HG03025 (cell line): ENCODE results near the gene DYNLT2.
"Not testable (repeated sequence)": the region's sequence is repeated elsewhere in the genome, so short reads cannot be mapped to it uniquely, and the experiment has no call there.

Source experiments
- ATAC-seq: cut with Tn5 transposase; IDR thresholded peaks from one replicate; pipeline ENCODE4 v1.9.1; 2021; ENCODE audit warnings: mild to moderate bottlenecking, moderate library complexity; ENCODE audit not compliant: unreplicated experiment, low FRiP score

Gene DYNLT2

DNA sequence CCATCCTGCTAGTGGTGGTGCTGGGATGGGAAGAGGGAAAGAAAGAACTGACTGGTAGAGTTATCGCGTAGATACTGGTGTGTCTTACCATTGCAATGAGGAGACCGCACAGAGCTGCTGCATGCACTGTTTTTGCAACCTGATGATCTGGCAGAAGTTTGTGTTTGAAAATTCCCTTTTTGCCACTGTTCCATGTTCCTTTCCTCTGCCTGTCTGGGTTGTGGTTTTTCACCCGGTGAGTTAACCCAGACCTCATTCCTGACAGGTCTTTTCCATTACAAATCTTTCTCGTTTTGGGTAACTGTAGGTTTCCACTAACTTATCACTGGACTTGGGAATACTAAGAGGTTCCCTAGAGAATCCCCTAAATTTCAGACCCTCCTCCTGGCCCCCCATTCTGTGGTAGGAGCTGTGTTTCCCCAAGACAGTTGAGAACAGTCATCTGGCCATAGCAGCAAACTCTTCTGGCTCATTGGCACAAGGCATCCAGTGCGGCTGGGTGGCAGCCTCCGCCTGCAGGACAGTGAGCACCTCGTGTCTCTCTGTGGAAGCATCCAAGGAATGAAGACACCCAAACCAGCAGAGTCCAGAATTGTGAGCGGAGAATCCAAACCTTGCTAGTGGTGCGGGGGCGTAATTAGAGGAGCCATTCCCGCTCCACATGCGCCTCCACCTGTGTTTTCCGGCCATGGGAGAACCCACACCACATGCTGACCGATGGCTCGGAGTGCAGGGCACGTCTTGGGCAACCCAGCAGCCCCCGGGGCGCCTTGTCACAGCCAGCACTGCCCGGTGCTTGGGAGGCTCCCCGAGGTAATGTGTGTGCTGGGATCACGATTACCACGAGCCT is 32.8 kb upstream of the DYNLT2 start:
- ATAC-seq, result no peak

- ATAC-seq, result no peak
Observed at GRCh38 chr6:169783401-169783800, 32.0 kb upstream of the DYNLT2 start.

DNA sequence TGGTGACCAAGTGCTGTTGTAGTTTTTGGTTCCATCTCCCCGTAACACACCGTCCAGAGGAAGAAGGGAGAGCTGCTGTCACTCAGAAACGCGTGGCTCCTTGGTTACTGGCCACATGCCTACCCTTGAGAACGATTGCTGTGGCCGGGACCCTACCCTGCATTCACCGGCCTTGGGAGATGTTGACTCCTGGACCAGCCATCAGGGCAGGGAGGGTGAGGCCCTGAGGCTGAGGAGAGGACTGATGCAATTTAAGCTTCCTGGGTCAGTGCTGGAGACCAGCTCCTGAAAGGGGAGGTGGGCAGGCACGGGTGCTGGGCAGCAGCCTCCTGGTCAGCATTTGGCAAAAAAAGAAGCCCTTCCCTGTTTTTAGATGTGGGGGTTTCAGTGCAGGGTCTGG is 31.6 kb upstream of the DYNLT2 start:
- no peak for ATAC-seq

DNA sequence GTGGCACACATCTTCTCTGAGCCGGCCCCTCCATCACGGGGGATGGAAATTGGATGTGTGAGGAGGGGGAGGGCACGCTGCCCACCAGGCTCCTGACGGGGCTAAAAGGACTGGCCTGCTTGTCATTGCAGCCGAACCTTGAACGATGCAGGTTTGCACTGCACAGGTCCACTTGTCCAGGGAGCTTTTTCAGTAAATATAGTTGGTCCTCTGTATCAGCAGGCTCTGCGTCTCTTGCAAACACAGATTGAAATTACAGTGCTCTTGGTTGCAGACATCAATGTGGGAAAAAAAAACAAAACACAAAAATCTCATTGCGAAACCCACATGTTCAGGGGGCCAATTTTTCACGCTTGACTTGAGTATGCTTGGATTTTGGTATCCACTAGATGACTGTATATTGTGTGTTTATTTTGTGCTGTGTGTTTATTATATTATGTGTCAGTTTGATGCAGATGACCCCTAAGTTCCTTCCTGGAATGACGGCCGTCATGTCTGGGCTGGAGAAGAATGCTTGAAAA is 29.3 kb upstream of the DYNLT2 start:
- no peak for ATAC-seq

GRCh38 chr6:169779896-169780295 is 28.5 kb upstream of the DYNLT2 start:
- ATAC-seq, result no peak

- no peak for ATAC-seq
Observed at GRCh38 chr6:169779092-169779815, 27.9 kb upstream of the DYNLT2 start.

- ATAC-seq, result no peak
Observed at GRCh38 chr6:169778646-169779045, 27.3 kb upstream of the DYNLT2 start.

- no peak for ATAC-seq
Observed at GRCh38 chr6:169777896-169778295, 26.5 kb upstream of the DYNLT2 start.

DNA sequence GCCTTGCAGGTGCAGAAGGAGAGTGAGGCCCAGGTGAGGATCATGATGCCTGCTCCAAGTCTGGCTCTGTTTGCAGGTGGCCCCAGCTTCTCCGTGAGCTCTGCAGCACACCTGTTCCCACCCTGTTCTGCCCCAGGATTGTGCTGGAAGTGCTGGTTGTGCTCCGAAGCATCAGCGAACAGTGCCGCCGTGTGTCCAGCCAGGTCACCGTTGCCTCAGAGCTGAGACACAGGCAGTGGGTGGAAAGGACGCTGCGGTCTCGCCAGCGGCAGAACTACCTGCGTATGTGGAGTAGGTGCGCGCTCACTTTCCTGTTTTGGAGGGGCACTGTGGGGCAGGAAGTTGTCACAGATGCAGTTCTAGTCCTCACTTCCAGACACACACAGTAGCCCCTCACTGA is 25.0 kb upstream of the DYNLT2 start:
- no peak for ATAC-seq

DNA sequence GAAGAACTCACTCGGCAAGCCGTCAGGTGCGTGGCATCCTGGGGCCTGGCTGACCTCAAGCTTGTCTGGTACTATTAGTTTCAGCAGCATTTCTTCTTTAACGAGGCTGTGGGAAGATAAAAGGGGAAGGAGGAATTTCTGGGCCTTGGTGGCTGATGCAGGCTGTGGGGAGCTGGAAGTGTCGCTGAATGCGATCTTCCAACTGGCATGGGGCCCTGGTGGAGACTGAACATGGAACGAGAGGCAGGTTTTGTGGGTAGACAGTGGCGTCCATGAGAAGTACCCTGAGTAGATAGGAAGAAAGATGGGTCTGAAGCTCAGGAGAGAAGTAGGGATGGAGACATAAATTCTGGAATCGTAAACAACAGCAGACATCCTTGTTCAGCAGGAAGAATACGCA is 23.9 kb upstream of the DYNLT2 start:
- ATAC-seq, result no peak

DNA sequence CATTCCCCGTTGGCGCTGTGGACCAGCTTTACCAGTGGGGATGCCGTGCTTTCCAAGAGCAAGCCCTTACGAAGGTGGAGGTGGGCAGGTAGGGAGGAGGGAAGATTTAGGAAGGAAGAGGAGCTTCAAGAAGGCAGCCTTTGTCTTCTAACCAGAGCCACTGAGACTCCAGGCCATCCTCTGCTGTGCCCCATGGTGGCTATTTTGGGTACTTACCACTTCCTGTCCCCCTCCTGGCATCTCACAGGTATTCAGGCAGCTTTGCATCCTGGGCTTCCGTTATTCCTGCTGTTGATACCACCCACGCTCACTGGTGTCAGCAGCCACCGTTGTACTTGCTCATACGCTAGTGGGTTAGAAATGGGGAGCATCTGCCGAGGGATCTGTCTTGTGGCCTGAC is 23.0 kb upstream of the DYNLT2 start:
- ATAC-seq, result no peak

DNA sequence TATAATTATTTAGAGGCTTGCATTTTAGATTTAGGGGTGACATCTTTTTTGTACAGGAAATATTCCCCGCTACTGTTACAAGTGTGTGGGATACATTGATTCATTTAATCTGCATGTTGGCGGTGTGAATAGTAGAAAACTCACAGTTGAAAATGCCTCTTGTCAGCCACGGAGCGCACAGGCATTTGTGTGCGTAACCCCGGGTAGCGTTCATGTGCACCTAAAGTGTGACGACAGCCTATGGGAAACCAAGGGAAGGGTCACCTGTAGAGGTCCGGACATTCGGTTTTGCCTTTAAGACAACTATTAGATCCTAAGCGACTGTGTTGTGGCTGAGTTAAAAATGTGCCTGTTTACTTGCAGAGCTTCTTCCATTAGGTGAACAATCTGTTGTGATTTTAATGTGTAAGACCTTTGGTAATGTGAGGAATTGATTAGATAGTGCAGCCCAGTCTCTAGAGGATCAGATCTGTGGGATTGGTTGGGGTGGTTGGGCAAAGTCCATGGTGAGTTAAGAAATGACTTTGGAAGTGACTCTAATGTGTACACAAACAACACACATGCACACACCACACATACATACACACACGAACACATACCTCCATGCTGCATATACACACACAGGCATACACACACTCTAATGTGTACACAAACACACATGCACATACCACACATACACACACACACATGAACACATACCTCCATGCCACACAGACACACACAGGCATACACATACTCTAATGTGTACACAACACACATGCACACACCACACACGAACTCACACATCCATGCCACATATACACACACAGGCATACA is 15.8 kb upstream of the DYNLT2 start:
- no peak for ATAC-seq

GRCh38 chr6:169766232-169766631 is 14.9 kb upstream of the DYNLT2 start:
- ATAC-seq, result no peak

- ATAC-seq, result not testable (repeated sequence)
Observed at GRCh38 chr6:169765789-169766188, 14.4 kb upstream of the DYNLT2 start.

DNA sequence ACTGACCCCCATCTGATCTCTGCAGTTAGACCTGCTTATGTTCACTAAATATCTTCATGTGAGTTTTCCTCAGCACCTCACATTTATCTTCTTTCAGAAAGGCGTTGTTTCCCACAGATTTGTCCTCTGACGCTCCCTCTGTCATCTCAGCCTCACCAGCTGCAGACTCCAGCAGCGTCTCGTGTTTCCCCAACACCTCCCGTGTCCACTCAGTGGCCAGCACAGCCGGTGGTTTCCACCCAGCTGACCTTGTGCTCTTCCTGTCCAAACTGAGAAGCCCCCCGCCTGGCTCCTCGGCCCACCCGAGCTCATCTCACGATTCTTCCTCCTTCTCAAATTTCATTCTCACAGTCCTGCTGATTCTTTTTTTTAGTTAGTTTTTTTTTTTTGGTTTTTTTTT is 12.5 kb upstream of the DYNLT2 start:
- ATAC-seq, result no peak

GRCh38 chr6:169763308-169763707 is 11.9 kb upstream of the DYNLT2 start:
- ATAC-seq, result no peak

DNA sequence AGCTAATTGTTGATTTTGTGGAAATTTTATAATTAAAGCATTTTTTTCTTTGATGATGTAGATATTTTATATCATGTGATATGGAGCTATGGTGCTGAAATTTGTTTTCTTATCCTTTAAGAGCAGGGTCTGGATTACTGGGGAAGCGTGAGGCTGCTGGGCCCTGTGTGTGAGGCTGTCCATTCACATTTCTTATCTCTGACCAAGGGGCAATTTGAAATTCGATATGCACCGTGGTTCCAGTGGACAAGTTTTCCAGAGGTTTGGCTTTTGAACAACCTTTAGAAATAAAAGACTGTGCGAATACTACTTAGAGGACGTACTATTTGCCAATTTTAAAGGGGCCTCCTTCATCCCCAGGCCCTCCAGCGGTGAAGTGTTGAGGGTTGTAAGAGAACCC is 3.8 kb upstream of the DYNLT2 start:
- no peak for ATAC-seq

DNA sequence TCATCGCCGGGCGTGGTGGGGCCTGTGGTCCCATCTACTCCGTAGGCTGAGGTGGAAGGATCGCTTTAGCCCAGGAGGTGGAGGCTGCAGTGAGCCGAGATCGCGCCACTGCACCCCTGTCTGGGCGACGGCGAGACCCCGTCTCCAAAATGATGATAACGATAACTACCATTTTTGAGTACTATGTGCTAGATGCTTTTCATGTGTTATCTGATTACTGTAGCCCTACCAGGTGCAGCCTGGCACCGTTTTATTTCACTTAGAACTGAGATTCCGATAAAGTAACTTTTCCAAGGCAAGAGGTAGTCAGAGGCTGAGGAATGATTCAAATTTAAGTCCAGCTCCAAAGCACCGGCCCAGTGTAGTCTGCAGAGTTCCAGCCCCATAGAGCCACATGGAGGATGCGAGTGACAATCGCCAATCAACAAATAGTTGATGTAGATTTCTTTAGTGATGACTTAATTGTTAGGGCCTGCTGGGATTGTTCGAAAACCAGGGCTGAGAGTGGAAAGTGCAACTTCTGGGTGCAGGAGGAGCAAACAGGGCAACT is 777 bp upstream of the DYNLT2 start:
- ATAC-seq, result no peak

GRCh38 chr6:169746556-169746955 is 4.8 kb downstream of the DYNLT2 start:
- no peak for ATAC-seq

DNA sequence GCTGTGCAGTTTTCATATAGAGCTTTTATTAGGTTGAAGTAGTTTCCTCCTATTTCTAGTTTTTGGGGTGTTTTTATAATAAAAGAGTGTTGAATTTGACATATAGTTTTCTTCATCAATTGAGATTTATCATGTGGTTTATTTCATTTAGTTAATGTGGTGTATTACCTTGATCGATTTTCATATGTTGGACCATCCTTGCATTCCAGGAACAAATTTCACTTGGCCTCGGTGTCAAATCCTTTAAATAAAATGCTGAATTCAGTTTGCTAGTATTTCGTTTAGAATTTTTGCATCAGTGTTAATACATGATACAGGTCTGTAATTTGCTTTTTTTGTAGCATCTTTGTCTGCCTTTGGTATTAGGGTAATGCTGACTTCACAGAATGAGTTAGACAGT is 6.0 kb downstream of the DYNLT2 start:
- no peak for ATAC-seq

- no peak for ATAC-seq
Observed at GRCh38 chr6:169741344-169741743, 10.0 kb downstream of the DYNLT2 start.
